ENCODE measurements around the gene SRP68.

GRCh38 chr17:75994802-75995370 is 77.4 kb downstream of the SRP68 start:
- TF ChIP-seq CTCF (IDR thresholded peaks at IDR 0.05) (no peak), POLR2A (IDR thresholded peaks at IDR 0.05) (no peak)
